ENCODE measurements around the gene NRG4. TPM values are rescaled to one million over a fixed set of nuclear protein-coding genes. Genes with fewer than 3 reads are reported as not detected.
A peak's percentile ranks its signal among the peaks of the same experiment; 100 is the strongest.

NRG4 gene, protein sequence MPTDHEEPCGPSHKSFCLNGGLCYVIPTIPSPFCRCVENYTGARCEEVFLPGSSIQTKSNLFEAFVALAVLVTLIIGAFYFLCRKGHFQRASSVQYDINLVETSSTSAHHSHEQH
- not detected in 2 replicates for total RNA-seq (2021)
- long read RNA-seq = 0 reads

DNA sequence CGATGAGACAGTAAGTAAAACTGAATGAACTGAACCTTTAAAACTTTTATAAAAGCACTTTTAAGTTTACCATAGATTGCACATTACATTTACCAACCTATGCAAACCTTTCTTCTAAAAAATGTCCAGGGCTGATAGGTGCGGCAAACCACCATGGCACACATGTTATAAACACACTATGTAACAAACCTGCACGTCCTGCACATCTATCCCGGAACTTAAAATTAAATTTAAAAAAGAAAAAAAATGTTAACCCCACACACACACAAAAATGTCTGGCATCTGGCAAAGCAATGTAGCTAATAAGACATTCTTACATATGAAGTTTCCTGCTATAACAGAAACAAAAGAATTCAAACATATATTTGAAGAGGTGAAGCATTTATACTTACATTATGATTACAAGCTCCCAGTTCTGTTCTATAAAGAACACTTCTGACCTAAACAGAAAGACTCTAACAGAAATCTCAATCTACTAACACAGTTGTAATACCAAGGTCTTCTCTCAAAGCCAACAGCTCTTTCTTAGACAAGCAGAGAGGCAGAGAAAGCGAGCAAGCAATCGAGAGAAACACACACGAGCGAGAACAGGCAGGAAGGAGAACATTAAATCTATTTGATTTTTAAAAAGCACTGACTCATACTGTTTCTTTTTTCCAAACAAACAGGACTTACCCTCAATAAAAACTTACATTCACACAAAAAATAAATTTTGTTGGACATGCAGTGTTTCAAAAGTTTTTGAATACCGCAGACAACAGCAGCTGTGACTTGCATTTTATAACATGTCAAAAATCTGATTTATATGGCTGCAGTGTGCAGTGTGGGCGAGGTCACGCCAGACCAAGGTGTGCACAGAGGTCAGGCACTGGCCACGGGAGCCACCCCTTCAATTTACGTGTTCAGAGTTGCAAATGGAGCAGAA, at the start of gene NRG4:
Gene NRG4, minus strand, starts transcription at position 798 of the 925 bp plus-strand sequence. CDS start 1,194 bp downstream, outside the sequence.
- Histone ChIP-seq H2BK15ac (ENCODE audit: low read depth, low read length) (no peak within 1 kb of the TSS), H3K14ac (ENCODE audit: insufficient read depth, low read length) (no peak within 1 kb of the TSS), H4K5ac (ENCODE audit: insufficient read length, low read depth, low read length) (no peak within 1 kb of the TSS), H2AK5ac (ENCODE audit: insufficient read length, low read length) (no peak within 1 kb of the TSS), H3K27me3 (ENCODE audit: insufficient read depth, low read length) (no peaks in the 10 kb centered on the region), H2BK12ac (ENCODE audit: insufficient read length, low read depth, low read length) (no peak within 1 kb of the TSS), H2BK120ac (ENCODE audit: low read depth, low read length, poor library complexity, severe bottlenecking) (no peak within 1 kb of the TSS), H2BK20ac (ENCODE audit: low read depth, low read length, poor library complexity, severe bottlenecking) (no peak within 1 kb of the TSS), H2AFZ (ENCODE audit: low read length) (peak within 1 kb of the TSS; percentile 40), H3K4me1 (ENCODE audit: insufficient read depth, low read length) (no peaks in the 10 kb centered on the region), H3K56ac (ENCODE audit: insufficient read length, low read depth, low read length) (no peak within 1 kb of the TSS), H3K4me2 (ENCODE audit: insufficient read depth, insufficient read length, low read length) (no peak within 1 kb of the TSS), H3K4ac (ENCODE audit: low read depth, low read length) (no peak within 1 kb of the TSS), H3K9me3 (ENCODE audit: control insufficient read depth, low read depth, low read length) (no peaks in the 10 kb centered on the region), H3T11ph (ENCODE audit: low read length) (no peak within 1 kb of the TSS), H3K79me2 (ENCODE audit: insufficient read depth, low read length) (no peaks in the 10 kb centered on the region), H3K18ac (ENCODE audit: insufficient read length, low read depth, low read length) (no peak within 1 kb of the TSS), H3K9ac (ENCODE audit: extremely low read depth, insufficient read length, low read length) (no peak within 1 kb of the TSS), H4K8ac (replicated peaks; ENCODE audit: insufficient read length, low read depth, low read length) (no peak within 1 kb of the TSS), H3K79me1 (ENCODE audit: insufficient read depth, low read depth, low read length, poor library complexity, severe bottlenecking) (no peaks in the 10 kb centered on the region), H3K27ac (ENCODE audit: insufficient read length, low read depth, low read length) (no peak within 1 kb of the TSS), H4K20me1 (ENCODE audit: control insufficient read depth, insufficient read depth, insufficient read length) (no peaks in the 10 kb centered on the region), H4K91ac (ENCODE audit: insufficient read length, low read depth, low read length) (no peak within 1 kb of the TSS), H2BK5ac (ENCODE audit: insufficient read length, low read length) (no peak within 1 kb of the TSS), H3K23ac (ENCODE audit: insufficient read length, low read depth, low read length) (no peak within 1 kb of the TSS), H3K23me2 (ENCODE audit: insufficient read length, low read depth, low read length, poor library complexity, severe bottlenecking) (no peaks in the 10 kb centered on the region)
- DNase-seq = no peak
- TF ChIP-seq, protein P1, sequence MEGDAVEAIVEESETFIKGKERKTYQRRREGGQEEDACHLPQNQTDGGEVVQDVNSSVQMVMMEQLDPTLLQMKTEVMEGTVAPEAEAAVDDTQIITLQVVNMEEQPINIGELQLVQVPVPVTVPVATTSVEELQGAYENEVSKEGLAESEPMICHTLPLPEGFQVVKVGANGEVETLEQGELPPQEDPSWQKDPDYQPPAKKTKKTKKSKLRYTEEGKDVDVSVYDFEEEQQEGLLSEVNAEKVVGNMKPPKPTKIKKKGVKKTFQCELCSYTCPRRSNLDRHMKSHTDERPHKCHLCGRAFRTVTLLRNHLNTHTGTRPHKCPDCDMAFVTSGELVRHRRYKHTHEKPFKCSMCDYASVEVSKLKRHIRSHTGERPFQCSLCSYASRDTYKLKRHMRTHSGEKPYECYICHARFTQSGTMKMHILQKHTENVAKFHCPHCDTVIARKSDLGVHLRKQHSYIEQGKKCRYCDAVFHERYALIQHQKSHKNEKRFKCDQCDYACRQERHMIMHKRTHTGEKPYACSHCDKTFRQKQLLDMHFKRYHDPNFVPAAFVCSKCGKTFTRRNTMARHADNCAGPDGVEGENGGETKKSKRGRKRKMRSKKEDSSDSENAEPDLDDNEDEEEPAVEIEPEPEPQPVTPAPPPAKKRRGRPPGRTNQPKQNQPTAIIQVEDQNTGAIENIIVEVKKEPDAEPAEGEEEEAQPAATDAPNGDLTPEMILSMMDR (conservative IDR thresholded peaks at IDR 0.05) = no peak
- Mint-ChIP-seq H3K9me3 (peaks cover 9 to 10% of the 10 kb centered on the region in 2 experiments), H3K4me3 (no peak within 1 kb of the TSS), H3K36me3 (ENCODE audit: insufficient read depth in 1 of 3, low read depth in 3 of 3) (peaks cover 0 to 3% (median 0%) of the 10 kb centered on the region in 3 experiments; a peak in 1 of 7 replicates), H3K27me3 (ENCODE audit: low read depth) (peaks cover 1% of the 10 kb centered on the region; the same call in 1 of the 2 replicates), H3K27ac (peak within 1 kb of the TSS in 1 of 3 experiments; percentile 57; a peak in 2 of 7 replicates), H3K4me1 (peaks cover 0 to 3% of the 10 kb centered on the region in 2 experiments; a peak in 1 of 4 replicates)
- no CpG with 5 or more reads among the region's 13 CpGs for WGBS (ENCODE audit: extremely low coverage, insufficient read length, low lambda C conversion rate)

Measured in H9 (cell line).